Measurements from ENCODE around the gene HPN. TPM values are rescaled to one million over a fixed set of nuclear protein-coding genes. Genes with fewer than 3 reads are reported as not detected.

HPN gene
- total RNA-seq, 1 donor from 2014 or later = 0.07 TPM

DNA sequence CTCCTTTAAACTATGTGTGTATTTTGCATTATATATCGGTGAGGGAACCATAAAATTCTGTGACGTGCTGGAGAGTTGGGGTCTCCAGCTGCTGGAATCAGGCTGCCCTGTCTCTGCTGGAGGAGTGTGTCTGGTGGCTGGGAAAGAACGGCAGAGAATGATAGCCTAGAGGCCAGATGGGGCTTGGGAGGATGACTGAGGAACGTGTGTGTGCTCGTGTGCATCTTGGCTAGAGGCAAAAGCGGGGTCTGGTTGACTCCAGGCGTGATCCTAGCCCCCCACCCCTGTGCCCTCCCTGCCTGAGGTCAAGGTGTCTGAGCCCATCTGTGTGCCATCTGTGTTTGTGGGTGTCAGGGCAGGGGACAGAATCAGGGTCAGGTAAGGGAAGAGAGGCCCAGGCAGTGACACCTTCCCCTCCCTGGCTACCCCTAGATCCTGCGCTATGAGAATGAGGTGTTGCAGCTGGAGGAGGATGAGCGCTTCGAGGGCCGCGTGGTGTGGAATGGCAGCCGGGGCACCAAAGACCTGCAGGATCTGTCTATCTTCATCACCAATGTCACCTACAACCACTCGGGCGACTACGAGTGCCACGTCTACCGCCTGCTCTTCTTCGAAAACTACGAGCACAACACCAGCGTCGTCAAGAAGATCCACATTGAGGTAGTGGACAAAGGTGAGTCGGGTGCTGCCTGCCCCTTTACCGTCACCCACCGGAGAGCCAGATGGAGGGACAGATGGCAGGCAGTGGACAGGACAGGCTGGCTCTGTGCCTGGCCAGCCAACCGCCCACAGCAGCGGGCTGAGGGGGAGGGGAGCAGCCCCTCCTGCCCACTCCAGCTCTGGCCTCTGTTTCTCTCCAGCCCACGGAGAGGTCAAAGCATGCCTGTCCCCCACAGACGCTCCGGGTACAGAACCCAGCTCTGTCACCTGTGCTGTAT, 8.2 kb upstream of the HPN start:
- H3K9me3 Mint-ChIP-seq = no peaks in the 10 kb centered on the region
- no peak overlapping the region for H3K27ac Mint-ChIP-seq
- peaks cover 22% of the 10 kb centered on the region for H3K27me3 Mint-ChIP-seq (ENCODE audit: low read depth)
- DNase-seq (ENCODE audit: low spot score) = no peak
- H3K36me3 Mint-ChIP-seq (ENCODE audit: low read depth) = peaks cover 2% of the 10 kb centered on the region
- intact Hi-C loops (cut with micrococcal nuclease) = no loop called here
- H3K4me1 Mint-ChIP-seq (ENCODE audit: low read depth) = peaks cover 5% of the 10 kb centered on the region
- no peak overlapping the region for H3K4me3 Mint-ChIP-seq (ENCODE audit: low read depth)

DNA sequence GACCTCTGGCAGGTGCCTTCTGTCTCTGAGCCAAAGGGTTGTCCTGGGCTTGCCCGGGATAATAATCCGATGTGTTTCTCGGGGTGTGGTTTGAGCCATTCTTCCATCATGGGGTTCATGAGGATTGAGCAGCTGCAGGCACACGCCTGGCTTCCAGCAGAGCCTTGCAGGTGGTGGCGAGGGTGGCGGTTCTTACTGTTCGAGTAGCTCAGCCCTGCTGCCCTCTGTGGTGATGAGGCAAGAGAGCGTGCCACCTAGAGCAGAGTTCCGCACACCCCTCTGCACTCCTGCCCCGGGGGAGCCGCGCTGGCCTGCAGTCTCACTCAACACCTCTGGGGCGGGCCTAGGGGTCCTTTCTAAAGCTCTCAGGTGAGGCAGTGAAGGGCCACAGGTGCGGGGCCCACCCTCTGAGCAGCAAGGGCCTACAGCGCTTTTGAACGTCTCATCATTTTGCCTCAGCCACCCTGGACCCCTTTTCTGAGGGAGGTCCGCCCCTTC, 7.5 kb upstream of the HPN start:
- Mint-ChIP-seq H3K27me3 (ENCODE audit: low read depth) (peaks cover 22% of the 10 kb centered on the region), H3K9me3 (no peaks in the 10 kb centered on the region), H3K36me3 (ENCODE audit: low read depth) (no peaks in the 10 kb centered on the region), H3K4me3 (ENCODE audit: low read depth) (no peak overlapping the region), H3K4me1 (ENCODE audit: low read depth) (peaks cover 5% of the 10 kb centered on the region), H3K27ac (no peak overlapping the region)
- DNase-seq (ENCODE audit: low spot score) = no peak
- intact Hi-C loops (cut with micrococcal nuclease) = no loop called here

DNA sequence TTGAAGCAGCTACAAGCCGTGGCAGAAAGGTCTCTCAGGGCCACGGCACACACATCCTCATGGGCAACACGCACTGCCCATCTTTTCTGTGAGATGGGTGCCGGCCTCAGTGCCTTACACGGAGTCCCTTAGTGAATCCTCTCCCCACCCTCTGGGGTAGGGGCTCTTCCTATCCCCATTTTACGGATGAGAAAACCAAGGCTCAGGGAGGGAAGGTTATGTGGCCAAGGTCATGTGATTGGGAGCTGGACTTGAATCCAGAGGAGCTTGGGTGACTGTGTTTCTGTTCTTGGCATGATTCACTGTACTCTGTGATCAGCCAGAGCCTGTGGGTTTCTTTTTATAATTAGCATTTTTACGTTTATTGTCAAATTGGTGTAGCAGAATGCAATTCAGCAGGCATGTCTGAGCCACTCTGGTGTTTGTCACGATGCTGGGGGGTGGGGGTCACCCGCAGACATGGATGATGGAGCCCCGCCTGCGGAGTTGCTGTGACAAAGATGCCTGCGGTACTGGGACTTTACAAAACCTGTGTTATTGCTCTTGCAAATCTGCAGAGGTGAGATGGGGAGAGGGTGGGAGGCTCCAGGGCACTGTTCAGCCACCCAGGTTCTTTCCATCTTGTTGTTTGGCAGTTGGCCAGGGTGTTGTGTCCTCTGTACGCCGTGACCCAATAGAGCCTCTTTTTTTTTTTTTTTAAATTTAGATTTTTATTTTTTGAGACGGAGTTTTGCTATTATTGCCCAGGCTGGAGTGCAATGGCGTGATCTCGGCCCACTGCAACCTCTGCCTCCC, 6.7 kb upstream of the HPN start:
- H3K4me3 Mint-ChIP-seq (ENCODE audit: low read depth) = no peak overlapping the region
- no peak for DNase-seq (ENCODE audit: low spot score)
- no peaks in the 10 kb centered on the region for H3K36me3 Mint-ChIP-seq (ENCODE audit: low read depth)
- no peak overlapping the region for H3K27ac Mint-ChIP-seq
- no peaks in the 10 kb centered on the region for H3K9me3 Mint-ChIP-seq
- H3K4me1 Mint-ChIP-seq (ENCODE audit: low read depth) = peaks cover 5% of the 10 kb centered on the region
- intact Hi-C loops (cut with micrococcal nuclease) = no loop called here
- peaks cover 24% of the 10 kb centered on the region for H3K27me3 Mint-ChIP-seq (ENCODE audit: low read depth)

DNA sequence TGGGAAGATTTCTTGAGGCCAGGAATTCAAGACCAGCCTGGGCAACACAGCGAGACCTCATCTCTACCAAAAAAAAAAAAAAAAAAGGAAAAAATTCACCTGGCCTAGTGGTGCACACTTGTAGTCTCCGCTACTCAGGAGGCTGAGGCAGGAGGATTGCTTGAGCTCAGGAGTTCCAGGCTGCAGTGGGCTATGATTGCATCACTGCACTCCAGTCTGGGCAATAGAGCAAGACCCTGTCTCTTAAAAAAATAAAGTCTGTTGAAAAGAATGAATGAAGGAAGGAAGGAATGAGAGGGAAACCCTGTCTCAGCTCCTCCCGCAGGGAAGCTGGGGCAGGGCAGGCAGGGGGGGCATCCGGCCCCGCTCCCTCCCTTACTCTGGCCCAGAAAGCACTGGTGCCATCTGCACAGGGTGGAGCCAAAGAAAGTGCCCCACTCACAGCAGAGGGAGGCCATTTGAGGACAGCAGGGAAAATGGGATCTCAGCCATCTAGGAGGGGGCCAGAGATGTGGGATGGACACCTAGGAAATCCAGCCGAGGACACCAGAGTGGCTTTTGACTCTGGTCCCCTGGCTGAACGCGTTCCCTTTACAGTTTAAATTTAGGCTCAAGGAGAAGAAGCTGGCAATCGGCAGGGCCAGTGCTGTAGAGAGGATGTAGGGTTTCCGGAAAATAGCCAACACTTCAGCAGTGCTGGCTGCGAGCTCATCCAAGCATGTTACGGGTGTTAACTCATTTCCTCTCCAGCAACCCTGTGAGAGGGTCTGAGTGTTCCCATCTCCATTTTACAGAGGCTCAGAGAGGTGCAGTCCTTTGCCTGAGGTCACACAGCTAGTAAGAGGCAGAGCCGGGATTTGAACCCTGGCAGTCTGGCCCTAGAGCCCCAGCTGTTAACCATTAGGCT, 3.6 kb upstream of the HPN start:
- H3K9me3 Mint-ChIP-seq = no peaks in the 10 kb centered on the region
- no peaks in the 10 kb centered on the region for H3K36me3 Mint-ChIP-seq (ENCODE audit: low read depth)
- peaks cover 16% of the 10 kb centered on the region for H3K27me3 Mint-ChIP-seq (ENCODE audit: low read depth)
- no peak overlapping the region for H3K4me3 Mint-ChIP-seq (ENCODE audit: low read depth)
- intact Hi-C loops (cut with micrococcal nuclease) = no loop called here
- peaks cover 2% of the 10 kb centered on the region for H3K4me1 Mint-ChIP-seq (ENCODE audit: low read depth)
- no peak overlapping the region for H3K27ac Mint-ChIP-seq
- DNase-seq (ENCODE audit: low spot score) = no peak

DNA sequence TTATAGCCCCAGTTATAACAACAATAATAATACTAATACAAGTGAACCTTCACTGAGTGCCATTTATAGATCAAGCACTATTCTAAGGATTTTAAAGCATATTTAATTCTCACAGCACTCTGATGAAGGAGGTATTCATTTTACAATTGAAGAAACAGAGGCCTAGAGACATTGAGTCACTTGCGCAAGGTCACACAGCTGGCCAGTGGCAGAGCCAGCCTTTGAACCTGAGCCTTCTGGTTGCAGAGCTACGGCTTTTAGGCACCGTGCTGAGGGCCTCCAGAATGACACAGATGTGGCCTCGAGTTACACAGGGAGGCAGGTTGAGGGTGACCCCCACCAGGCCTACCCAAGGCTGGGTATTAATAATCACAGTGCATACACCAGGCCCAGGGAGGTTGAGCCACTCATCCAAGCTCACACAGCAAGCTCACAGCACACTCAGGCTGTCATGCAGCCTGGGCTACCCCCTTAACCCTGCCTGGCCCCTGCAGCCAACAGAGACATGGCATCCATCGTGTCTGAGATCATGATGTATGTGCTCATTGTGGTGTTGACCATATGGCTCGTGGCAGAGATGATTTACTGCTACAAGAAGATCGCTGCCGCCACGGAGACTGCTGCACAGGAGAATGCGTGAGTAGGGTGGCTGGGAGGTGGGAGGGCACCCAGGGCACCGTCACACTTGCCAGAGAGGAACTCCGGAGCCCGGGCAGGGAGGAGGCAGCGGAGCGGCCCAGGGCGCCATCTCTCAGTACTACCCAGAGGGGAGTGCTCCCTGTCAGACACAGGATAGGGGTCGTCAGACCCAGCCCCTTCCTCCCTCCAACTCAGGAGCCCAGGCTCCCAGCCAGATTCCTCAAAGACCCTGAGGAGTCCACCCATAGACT, 2.7 kb upstream of the HPN start:
- no peaks in the 10 kb centered on the region for H3K9me3 Mint-ChIP-seq
- H3K36me3 Mint-ChIP-seq (ENCODE audit: low read depth) = no peaks in the 10 kb centered on the region
- H3K4me3 Mint-ChIP-seq (ENCODE audit: low read depth) = no peak overlapping the region
- H3K27me3 Mint-ChIP-seq (ENCODE audit: low read depth) = peaks cover 15% of the 10 kb centered on the region
- no peak for DNase-seq (ENCODE audit: low spot score)
- H3K4me1 Mint-ChIP-seq (ENCODE audit: low read depth) = peaks cover 2% of the 10 kb centered on the region
- intact Hi-C loops (cut with micrococcal nuclease) = no loop called here
- no peak overlapping the region for H3K27ac Mint-ChIP-seq

DNA sequence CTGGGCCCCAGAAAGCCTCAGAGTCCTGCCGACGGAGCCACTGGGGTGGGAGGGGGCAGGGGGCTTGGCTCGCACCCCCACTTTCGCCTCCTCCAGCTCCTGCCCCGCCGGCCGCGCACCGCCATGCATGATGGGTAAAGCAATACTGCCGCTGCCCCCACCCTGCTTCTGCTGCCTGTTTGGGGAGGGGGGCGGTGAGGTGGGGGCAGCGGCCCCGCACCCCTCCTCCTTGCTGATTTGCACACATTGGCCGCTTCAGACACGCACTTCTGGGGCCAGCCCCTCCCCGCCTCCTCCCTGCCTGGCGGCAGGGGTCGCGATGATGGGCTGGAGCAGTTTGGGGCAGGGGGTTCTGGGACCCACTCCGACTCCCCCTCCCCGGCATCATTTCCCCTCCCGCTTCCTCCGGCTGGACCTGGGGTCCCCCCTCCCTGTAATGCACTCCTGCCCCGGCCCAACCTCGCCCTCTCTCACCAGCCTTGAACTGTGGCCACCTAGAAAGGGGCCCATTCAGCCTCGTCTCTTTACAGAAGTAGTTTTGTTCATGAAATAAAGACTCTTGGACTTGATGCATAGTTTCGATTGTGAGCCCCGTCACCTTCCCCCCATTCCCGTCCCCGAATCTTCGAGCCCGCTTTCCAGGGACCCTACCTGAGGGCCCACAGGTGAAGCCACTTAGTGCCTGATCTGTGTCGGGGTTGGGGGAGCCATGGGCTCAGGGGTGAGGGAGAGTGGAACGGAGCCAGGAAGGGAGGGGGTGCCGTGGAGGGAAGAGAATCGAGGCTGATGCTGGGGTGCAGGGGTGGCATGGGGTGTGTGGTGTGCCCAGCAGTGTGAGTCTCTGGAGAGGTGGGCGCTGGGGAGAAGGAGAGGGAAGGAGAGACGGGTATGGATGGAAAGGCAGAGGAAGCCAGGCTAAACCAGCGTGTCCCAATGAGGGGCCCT, 1.4 kb upstream of the HPN start:
- peaks cover 15% of the 10 kb centered on the region for H3K27me3 Mint-ChIP-seq (ENCODE audit: low read depth)
- no peak overlapping the region for H3K27ac Mint-ChIP-seq
- H3K9me3 Mint-ChIP-seq = no peaks in the 10 kb centered on the region
- no peak for DNase-seq (ENCODE audit: low spot score)
- peaks cover 4% of the 10 kb centered on the region for H3K4me1 Mint-ChIP-seq (ENCODE audit: low read depth)
- intact Hi-C loops (cut with micrococcal nuclease) = no loop called here
- no peaks in the 10 kb centered on the region for H3K36me3 Mint-ChIP-seq (ENCODE audit: low read depth)
- H3K4me3 Mint-ChIP-seq (ENCODE audit: low read depth) = no peak overlapping the region

DNA sequence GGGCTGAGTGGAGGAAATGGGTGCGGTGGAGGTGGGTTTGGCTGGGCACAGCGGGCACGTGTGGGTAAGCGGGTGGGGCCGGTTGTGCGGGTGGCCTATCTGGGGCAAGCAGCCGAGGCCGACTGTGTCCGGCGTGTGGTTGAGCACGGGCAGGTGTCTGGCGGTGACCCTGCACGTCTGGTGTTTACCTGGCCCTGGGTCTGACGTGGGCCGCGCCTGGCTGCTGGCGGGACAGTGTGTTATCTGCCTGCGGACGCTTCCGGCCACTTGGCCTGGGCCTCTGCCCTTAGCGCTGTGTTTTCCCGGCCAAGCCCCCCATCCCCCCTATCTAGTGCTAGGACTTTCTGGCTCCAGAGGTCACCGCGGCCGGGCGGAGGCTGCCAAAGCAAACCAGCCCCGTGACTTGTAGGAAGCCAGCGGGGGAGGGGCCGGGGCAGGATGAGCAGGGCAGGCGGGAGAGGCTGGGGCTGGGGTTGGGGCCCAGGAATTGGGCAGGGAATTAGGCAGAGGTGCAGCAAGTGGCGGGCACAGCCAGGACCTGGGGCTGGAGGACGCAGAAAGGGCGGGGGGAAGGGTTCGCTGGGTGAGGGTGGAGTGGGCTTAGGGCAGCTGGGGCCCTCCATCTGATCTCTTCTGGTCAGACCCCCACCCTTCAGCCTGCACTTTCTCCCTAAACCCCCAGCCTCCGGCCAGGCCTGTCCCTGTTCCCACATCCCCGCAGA, 534 bp upstream of the HPN start:
- intact Hi-C loops (cut with micrococcal nuclease) = no loop called here
- Mint-ChIP-seq H3K9me3 (no peaks in the 10 kb centered on the region), H3K4me1 (ENCODE audit: low read depth) (peaks cover 6% of the 10 kb centered on the region), H3K27ac (no peak overlapping the region), H3K36me3 (ENCODE audit: low read depth) (no peaks in the 10 kb centered on the region), H3K4me3 (ENCODE audit: low read depth) (no peak overlapping the region), H3K27me3 (ENCODE audit: low read depth) (peaks cover 15% of the 10 kb centered on the region)
- no peak for DNase-seq (ENCODE audit: low spot score)

DNA sequence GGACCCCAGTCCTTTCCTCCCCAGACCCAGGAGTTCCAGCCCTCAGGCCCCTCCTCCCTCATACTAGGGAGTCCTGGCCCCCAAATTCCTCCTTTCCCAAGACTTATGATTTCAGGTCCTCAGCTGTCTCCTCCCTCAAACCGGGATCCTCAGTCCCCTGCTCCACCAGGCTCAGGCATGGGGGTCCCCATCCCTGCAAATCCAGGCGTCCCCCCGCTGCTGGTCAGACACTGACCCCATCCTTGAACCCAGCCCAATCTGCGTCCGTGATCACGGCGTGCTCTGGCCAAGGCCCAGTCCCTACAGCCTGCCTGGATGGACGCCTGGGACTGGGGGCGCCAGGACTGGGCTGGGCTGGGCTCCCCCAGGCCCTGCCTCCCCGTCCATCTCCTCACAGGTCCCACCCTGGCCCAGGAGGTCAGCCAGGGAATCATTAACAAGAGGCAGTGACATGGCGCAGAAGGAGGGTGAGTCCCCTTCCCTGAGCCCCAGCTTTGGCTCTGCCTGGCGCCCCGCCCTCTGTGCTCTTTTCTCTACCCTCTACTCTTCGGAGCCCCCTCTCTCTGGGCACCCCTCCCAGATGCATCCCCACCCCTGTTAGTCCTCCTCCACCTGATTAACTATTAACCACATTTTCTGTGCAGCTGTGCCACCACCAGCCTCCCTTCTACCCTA, 672 bp downstream of the HPN start:
- intact Hi-C loops (cut with micrococcal nuclease) = no loop called here
- H3K4me1 Mint-ChIP-seq (ENCODE audit: low read depth) = peaks cover 6% of the 10 kb centered on the region
- no peak overlapping the region for H3K4me3 Mint-ChIP-seq (ENCODE audit: low read depth)
- no peaks in the 10 kb centered on the region for H3K9me3 Mint-ChIP-seq
- peaks cover 15% of the 10 kb centered on the region for H3K27me3 Mint-ChIP-seq (ENCODE audit: low read depth)
- H3K27ac Mint-ChIP-seq = no peak overlapping the region
- no peak for DNase-seq (ENCODE audit: low spot score)
- no peaks in the 10 kb centered on the region for H3K36me3 Mint-ChIP-seq (ENCODE audit: low read depth)

DNA sequence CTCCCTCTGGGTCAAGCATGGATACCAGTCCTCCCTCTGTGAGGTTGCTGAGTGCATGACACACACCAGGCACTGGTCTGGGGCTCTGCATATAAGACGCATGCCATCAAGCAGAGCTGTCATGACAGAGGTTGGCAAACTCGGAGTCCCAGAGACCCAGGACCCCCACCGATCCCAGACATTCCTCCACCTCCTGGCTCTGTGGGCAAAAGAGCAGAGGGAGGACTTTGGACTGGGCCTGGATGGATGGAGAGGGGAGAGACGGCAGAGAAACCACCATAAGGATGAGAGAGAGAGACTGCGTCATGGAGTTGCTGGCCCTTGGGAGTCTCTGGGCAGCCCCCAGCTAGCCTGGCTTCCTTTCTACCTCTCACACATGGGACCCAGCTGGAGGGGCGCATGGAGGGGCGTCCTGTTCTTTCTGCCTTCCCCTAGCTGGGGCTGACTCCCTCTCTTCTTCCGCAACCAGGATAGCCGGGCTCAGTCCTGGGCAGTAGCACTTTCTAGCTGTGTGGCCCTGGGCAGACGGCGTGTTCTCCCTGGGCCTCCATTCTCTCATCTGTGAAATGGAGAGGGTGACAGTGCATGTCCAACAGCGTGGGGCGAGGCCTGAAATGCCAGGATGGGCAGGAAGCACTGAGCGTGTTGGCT, 1.6 kb downstream of the HPN start:
- no peak overlapping the region for H3K27ac Mint-ChIP-seq
- intact Hi-C loops (cut with micrococcal nuclease) = no loop called here
- no peaks in the 10 kb centered on the region for H3K36me3 Mint-ChIP-seq (ENCODE audit: low read depth)
- no peak for DNase-seq (ENCODE audit: low spot score)
- peaks cover 6% of the 10 kb centered on the region for H3K4me1 Mint-ChIP-seq (ENCODE audit: low read depth)
- H3K27me3 Mint-ChIP-seq (ENCODE audit: low read depth) = peaks cover 14% of the 10 kb centered on the region
- no peaks in the 10 kb centered on the region for H3K9me3 Mint-ChIP-seq
- H3K4me3 Mint-ChIP-seq (ENCODE audit: low read depth) = no peak overlapping the region

DNA sequence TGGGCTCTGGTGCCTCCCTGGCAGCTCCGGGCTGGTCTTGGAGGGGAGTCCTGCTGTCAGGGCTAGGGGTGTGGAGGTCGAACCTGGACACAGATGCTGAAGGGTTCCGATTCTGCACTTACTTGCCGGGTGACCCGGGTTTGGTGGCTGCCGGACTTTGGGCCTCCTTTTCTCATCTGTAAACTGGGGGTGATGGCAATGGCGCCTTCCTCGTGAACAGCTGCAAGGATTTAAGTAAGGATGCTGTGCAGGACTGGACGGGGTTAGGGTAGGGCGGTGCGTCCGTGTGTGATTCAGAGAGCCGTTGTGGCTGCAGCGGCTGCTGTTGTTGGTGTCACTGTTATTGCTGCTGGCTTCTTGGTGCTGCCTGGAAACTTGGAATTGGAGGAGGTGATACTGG, 2.4 kb downstream of the HPN start:
- H3K9me3 Mint-ChIP-seq = no peaks in the 10 kb centered on the region
- H3K4me3 Mint-ChIP-seq (ENCODE audit: low read depth) = no peak overlapping the region
- intact Hi-C loops (cut with micrococcal nuclease) = loop anchor here (1.0 kb wide), 1 partner anchor 46 kb away; no protein-coding TSS in a partner anchor
- H3K27me3 Mint-ChIP-seq (ENCODE audit: low read depth) = peaks cover 11% of the 10 kb centered on the region
- peaks cover 6% of the 10 kb centered on the region for H3K4me1 Mint-ChIP-seq (ENCODE audit: low read depth)
- DNase-seq (ENCODE audit: low spot score) = no peak
- no peak overlapping the region for H3K27ac Mint-ChIP-seq
- H3K36me3 Mint-ChIP-seq (ENCODE audit: low read depth) = no peaks in the 10 kb centered on the region
